ENCODE data around the gene HSPB9.

DNA sequence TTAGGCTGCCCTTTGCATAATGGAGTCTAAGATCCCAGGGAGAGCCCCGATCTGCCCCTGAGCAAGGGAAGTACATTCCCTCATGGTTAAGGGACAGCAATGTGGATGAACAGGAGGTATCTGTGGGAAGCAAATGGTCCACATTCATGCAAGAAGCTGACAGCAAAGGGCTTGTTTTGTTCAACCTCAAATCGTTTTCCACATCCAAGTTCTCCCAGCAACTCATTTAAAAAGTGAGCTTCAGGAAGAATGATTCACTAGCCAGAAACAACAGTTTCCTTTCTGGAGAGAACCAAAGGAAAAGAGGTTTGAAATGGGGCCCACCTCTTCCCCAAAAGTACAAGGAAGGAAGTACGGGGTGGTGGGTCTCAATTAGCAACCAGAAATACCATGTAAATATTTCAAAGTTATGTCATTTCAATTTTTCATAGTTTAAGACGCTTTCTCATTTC, 9.4 kb downstream of the HSPB9 start:
- TF ChIP-seq, protein P1, sequence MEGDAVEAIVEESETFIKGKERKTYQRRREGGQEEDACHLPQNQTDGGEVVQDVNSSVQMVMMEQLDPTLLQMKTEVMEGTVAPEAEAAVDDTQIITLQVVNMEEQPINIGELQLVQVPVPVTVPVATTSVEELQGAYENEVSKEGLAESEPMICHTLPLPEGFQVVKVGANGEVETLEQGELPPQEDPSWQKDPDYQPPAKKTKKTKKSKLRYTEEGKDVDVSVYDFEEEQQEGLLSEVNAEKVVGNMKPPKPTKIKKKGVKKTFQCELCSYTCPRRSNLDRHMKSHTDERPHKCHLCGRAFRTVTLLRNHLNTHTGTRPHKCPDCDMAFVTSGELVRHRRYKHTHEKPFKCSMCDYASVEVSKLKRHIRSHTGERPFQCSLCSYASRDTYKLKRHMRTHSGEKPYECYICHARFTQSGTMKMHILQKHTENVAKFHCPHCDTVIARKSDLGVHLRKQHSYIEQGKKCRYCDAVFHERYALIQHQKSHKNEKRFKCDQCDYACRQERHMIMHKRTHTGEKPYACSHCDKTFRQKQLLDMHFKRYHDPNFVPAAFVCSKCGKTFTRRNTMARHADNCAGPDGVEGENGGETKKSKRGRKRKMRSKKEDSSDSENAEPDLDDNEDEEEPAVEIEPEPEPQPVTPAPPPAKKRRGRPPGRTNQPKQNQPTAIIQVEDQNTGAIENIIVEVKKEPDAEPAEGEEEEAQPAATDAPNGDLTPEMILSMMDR (conservative IDR thresholded peaks at IDR 0.05; ENCODE audit: low read depth, low read length) = no peak
- no peak for TF ChIP-seq EZH2 (IDR thresholded peaks at IDR 0.05; ENCODE audit: borderline replicate concordance, low read depth, low read length, poor library complexity, severe bottlenecking)
